Measurements from ENCODE around the gene SMAD1. TPM values are rescaled to one million over a fixed set of nuclear protein-coding genes. Genes with fewer than 3 reads are reported as not detected.
A peak's percentile ranks its signal among the peaks of the same experiment; 100 is the strongest.

Gene SMAD1
- polyA plus RNA-seq, 1 donor (not counting 4 experiments of a cell fraction or from before 2014, with no cell fraction given), result 33.5 TPM

GRCh38 chr4:145502809-145503208 lies 21.2 kb downstream of the SMAD1 start:
- no peak overlapping the region for H3K27ac ChIP-seq (ENCODE audit: control insufficient read depth, insufficient read depth, low read length)
- H3K27me3 ChIP-seq (ENCODE audit: control insufficient read depth, extremely low read depth, insufficient read depth, low read length), result no peaks in the 10 kb centered on the region
- TF ChIP-seq CTCF (optimal IDR thresholded peaks at IDR 0.05 in 1 of 3, IDR thresholded peaks at IDR 0.05 in 1 of 3, conservative IDR thresholded peaks at IDR 0.05 in 1 of 3; ENCODE audit: extremely low read depth in 1 of 3, insufficient read depth in 2 of 3, low read length in 3 of 3), result no peak
- TF ChIP-seq EZH2 (IDR thresholded peaks at IDR 0.05; ENCODE audit: low read length), result no peak
- no peak overlapping the region for H2AFZ ChIP-seq (ENCODE audit: control insufficient read depth, low read length)
- H4K20me1 ChIP-seq (ENCODE audit: control insufficient read depth, extremely low read depth, insufficient read depth, low read length), result no peaks in the 10 kb centered on the region
- no peak overlapping the region for H3K9ac ChIP-seq (ENCODE audit: control insufficient read depth, extremely low read depth, insufficient read depth, low read length)
- H3K9me3 ChIP-seq (ENCODE audit: control insufficient read depth, low read depth, low read length), result no peaks in the 10 kb centered on the region
- FAIRE-seq (peak; percentile 20), DNase-seq (ENCODE audit: low read depth, low spot score) (no peak)
- H3K36me3 ChIP-seq (ENCODE audit: control insufficient read depth in 2 of 2, extremely low read depth in 1 of 2, insufficient read depth in 2 of 2, low read length in 2 of 2), result no peaks in the 10 kb centered on the region
- H3K4me1 ChIP-seq (ENCODE audit: control insufficient read depth, extremely low read depth, insufficient read depth, low read length), result peaks cover 9% of the 10 kb centered on the region
- dilution Hi-C loops (cut with MboI; ENCODE audit: extremely low pct_ligation_motif_present, low sequenced_read_pairs), result no loop called here
- H3K4me2 ChIP-seq (ENCODE audit: control insufficient read depth, extremely low read depth, insufficient read depth, low read depth, low read length), result no peak overlapping the region
- H3K4me3 ChIP-seq (ENCODE audit: control insufficient read depth in 2 of 3, extremely low read depth in 1 of 3, insufficient read depth in 2 of 3, low read depth in 1 of 3, low read length in 3 of 3), result no peak overlapping the region
- peaks cover 61% of the 10 kb centered on the region for H3K79me2 ChIP-seq (ENCODE audit: control insufficient read depth, insufficient read depth, low read length)
- H3K9me1 ChIP-seq (ENCODE audit: control insufficient read depth, extremely low read depth, insufficient read depth, low read length), result no peaks in the 10 kb centered on the region

GRCh38 chr4:145503486-145504072 lies 21.9 kb downstream of the SMAD1 start:
- no peak overlapping the region for H2AFZ ChIP-seq (ENCODE audit: control insufficient read depth, low read length)
- TF ChIP-seq EZH2 (IDR thresholded peaks at IDR 0.05; ENCODE audit: low read length), result no peak
- no peak for TF ChIP-seq CTCF (optimal IDR thresholded peaks at IDR 0.05 in 1 of 3, IDR thresholded peaks at IDR 0.05 in 1 of 3, conservative IDR thresholded peaks at IDR 0.05 in 1 of 3; ENCODE audit: extremely low read depth in 1 of 3, insufficient read depth in 2 of 3, low read length in 3 of 3)
- H3K4me3 ChIP-seq (ENCODE audit: control insufficient read depth in 2 of 3, extremely low read depth in 1 of 3, insufficient read depth in 2 of 3, low read depth in 1 of 3, low read length in 3 of 3), result no peak overlapping the region
- H3K9me3 ChIP-seq (ENCODE audit: control insufficient read depth, low read depth, low read length), result no peaks in the 10 kb centered on the region
- peaks cover 15% of the 10 kb centered on the region for H3K4me1 ChIP-seq (ENCODE audit: control insufficient read depth, extremely low read depth, insufficient read depth, low read length)
- H3K27me3 ChIP-seq (ENCODE audit: control insufficient read depth, extremely low read depth, insufficient read depth, low read length), result no peaks in the 10 kb centered on the region
- peak; percentile 56 for FAIRE-seq
- H3K36me3 ChIP-seq (ENCODE audit: control insufficient read depth in 2 of 2, extremely low read depth in 1 of 2, insufficient read depth in 2 of 2, low read length in 2 of 2), result no peaks in the 10 kb centered on the region
- H3K4me2 ChIP-seq (ENCODE audit: control insufficient read depth, extremely low read depth, insufficient read depth, low read depth, low read length), result no peak overlapping the region
- peaks cover 66% of the 10 kb centered on the region for H3K79me2 ChIP-seq (ENCODE audit: control insufficient read depth, insufficient read depth, low read length)
- no peak overlapping the region for H3K9ac ChIP-seq (ENCODE audit: control insufficient read depth, extremely low read depth, insufficient read depth, low read length)
- H4K20me1 ChIP-seq (ENCODE audit: control insufficient read depth, extremely low read depth, insufficient read depth, low read length), result no peaks in the 10 kb centered on the region
- dilution Hi-C loops (cut with MboI; ENCODE audit: extremely low pct_ligation_motif_present, low sequenced_read_pairs), result no loop called here
- H3K9me1 ChIP-seq (ENCODE audit: control insufficient read depth, extremely low read depth, insufficient read depth, low read length), result no peaks in the 10 kb centered on the region
- no peak for DNase-seq (ENCODE audit: low read depth, low spot score)
- H3K27ac ChIP-seq (ENCODE audit: control insufficient read depth, insufficient read depth, low read length), result no peak overlapping the region

Data from keratinocyte (primary cell).